ENCODE results near the gene GRK7. TPM values are rescaled to one million over a fixed set of nuclear protein-coding genes. Genes with fewer than 3 reads are reported as not detected.
A peak's percentile ranks its signal among the peaks of the same experiment; 100 is the strongest.

GRK7 gene
- total and polyA plus RNA-seq, 9 of the 15 experiments (the other 6 are each of a cell fraction or from before 2014, with no cell fraction given) = 0.01 to 0.08 (median 0.04) TPM; not detected in 3

GRCh38 chr3:141738022-141738890 lies 25.0 kb upstream of the GRK7 start, which contains the start of gene RNF7 (continued):
- TF ChIP-seq BRCA1 (IDR thresholded peaks at IDR 0.05) (no peak), BRCA1 (CRISPR knock-in tag; IDR thresholded peaks at IDR 0.05) (no peak), MTA1 (IDR thresholded peaks at IDR 0.05; ENCODE audit: borderline replicate concordance) (peak; percentile 89), HNRNPL (IDR thresholded peaks at IDR 0.05; ENCODE audit: low read depth, low read length) (peak; percentile 51; the same call in 1 of the 2 replicates), MTA3 (IDR thresholded peaks at IDR 0.05; ENCODE audit: borderline replicate concordance) (peak; percentile 92), POLR2B (IDR thresholded peaks at IDR 0.05; ENCODE audit: low read depth, partially characterized antibody) (peak; percentile 75), TBL1XR1 (IDR thresholded peaks at IDR 0.05; ENCODE audit: low read length in 2 of 2) (peak in 1 of 2 experiments; percentile 74; a peak in 2 of 4 replicates), ZNF263 (CRISPR knock-in tag; IDR thresholded peaks at IDR 0.05; ENCODE audit: borderline replicate concordance) (0 out of 2 replicates have a peak, but pooled peaks have one; percentile 55), PHF21A (IDR thresholded peaks at IDR 0.05; ENCODE audit: borderline replicate concordance, low read depth) (peak; percentile 92), ZBTB7A (IDR thresholded peaks at IDR 0.05; ENCODE audit: borderline replicate concordance, control insufficient read depth, low read depth, low read length) (peak; percentile 29; the same call in 1 of the 2 replicates), TOE1 (IDR thresholded peaks at IDR 0.05; ENCODE audit: borderline replicate concordance) (peak; percentile 67; the same call in 1 of the 2 replicates), TOE1 (CRISPR knock-in tag; IDR thresholded peaks at IDR 0.05; ENCODE audit: borderline replicate concordance, low read depth) (no peak), PML (IDR thresholded peaks at IDR 0.05; ENCODE audit: low read length) (peak; percentile 75), NFIC (IDR thresholded peaks at IDR 0.05) (peak; percentile 72)
- TF ChIP-seq, protein P1, sequence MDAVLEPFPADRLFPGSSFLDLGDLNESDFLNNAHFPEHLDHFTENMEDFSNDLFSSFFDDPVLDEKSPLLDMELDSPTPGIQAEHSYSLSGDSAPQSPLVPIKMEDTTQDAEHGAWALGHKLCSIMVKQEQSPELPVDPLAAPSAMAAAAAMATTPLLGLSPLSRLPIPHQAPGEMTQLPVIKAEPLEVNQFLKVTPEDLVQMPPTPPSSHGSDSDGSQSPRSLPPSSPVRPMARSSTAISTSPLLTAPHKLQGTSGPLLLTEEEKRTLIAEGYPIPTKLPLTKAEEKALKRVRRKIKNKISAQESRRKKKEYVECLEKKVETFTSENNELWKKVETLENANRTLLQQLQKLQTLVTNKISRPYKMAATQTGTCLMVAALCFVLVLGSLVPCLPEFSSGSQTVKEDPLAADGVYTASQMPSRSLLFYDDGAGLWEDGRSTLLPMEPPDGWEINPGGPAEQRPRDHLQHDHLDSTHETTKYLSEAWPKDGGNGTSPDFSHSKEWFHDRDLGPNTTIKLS (IDR thresholded peaks at IDR 0.05; ENCODE audit: borderline replicate concordance, low read depth) = peak; percentile 91
- TF ChIP-seq, protein P2, sequence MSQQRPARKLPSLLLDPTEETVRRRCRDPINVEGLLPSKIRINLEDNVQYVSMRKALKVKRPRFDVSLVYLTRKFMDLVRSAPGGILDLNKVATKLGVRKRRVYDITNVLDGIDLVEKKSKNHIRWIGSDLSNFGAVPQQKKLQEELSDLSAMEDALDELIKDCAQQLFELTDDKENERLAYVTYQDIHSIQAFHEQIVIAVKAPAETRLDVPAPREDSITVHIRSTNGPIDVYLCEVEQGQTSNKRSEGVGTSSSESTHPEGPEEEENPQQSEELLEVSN (IDR thresholded peaks at IDR 0.05; ENCODE audit: borderline replicate concordance in 1 of 2, extremely low read depth in 1 of 2, insufficient read depth in 1 of 2, insufficient read length in 1 of 2, low read depth in 1 of 2, low read length in 1 of 2, poor library complexity in 1 of 2, severe bottlenecking in 1 of 2) = peak in 1 of 2 experiments; percentile 64

All from K562 (cell line).